Transverse colon (tissue), 3 donors: Measurements from ENCODE around the gene OSBPL9.

ENCODE experiments used
- CTCF ChIP-seq, 5 experiments: fragments of 200-600 bp in 3 of 5; fragments of 450-650 bp in 2 of 5; sonication (generic) in 3 of 5; IDR thresholded peaks; 1 replicate in 2 of 5; 2 replicates in 3 of 5; pipeline ENCODE4 v1.5.1; 2016 to 2017; ENCODE audit warnings: antibody characterized with exemption in 5 of 5, inconsistent platforms in 3 of 5, mild to moderate bottlenecking in 2 of 5, moderate library complexity in 1 of 5
- POLR2A ChIP-seq: fragments of 450-650 bp; IDR thresholded peaks from one replicate; pipeline ENCODE4 v1.6.1; 2016; ENCODE audit warnings: antibody characterized with exemption, mild to moderate bottlenecking, moderate library complexity

DNA sequence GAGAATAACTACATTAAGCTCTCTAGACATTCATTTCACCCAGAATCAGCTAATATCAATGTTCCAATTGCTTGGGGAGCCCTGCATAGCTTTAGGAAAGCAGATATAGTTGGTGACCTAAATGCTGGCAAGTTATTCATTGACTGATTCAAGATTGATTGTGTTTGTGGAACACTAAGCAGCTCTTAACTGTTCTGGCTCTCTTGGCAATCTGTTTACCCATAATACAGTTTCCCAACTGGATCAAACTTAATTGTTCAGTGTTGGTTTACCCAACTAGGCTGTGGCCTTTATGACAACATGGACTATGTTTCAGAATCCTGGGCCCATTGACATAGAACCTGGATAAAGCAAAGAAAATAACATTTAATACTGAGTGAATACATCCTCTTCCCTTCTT is 178.0 kb downstream of the OSBPL9 start:
- TF ChIP-seq CTCF (IDR thresholded peaks at IDR 0.05) = no peak
- no peak for TF ChIP-seq POLR2A
